DLD1 (cell line): ENCODE measurements around the gene RHBDL3.
"Not testable (repeated sequence)": the region's sequence is repeated elsewhere in the genome, so short reads cannot be mapped to it uniquely, and the experiment has no call there.

Experiments
- in situ Hi-C: cut with HindIII; loops from 2 replicates; pipeline ENCODE4 v1.10.0; 2017; ENCODE audit warnings: low sequenced_read_pairs

The RHBDL3 gene

DNA sequence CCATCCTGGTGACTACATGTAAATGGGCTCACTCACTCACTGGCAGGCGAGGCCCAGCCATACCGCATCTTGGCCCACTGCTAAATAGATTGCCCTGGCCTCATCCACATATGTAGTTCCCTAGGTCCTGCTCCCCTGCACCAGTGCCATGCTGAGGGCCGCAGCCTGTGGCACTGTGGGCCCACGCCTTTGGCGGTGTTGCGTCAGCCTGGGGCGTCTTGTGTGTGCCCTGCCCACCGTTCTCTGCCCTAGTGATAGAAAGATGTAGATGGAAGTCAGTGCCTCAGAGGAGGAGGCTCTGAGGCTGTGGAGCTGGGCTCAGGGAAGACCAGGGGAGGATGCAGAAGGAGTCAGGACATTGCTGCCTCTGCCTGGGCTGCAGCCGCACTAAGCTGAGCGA is 57.4 kb downstream of the RHBDL3 start:
- in situ Hi-C loops = no loop called here

DNA sequence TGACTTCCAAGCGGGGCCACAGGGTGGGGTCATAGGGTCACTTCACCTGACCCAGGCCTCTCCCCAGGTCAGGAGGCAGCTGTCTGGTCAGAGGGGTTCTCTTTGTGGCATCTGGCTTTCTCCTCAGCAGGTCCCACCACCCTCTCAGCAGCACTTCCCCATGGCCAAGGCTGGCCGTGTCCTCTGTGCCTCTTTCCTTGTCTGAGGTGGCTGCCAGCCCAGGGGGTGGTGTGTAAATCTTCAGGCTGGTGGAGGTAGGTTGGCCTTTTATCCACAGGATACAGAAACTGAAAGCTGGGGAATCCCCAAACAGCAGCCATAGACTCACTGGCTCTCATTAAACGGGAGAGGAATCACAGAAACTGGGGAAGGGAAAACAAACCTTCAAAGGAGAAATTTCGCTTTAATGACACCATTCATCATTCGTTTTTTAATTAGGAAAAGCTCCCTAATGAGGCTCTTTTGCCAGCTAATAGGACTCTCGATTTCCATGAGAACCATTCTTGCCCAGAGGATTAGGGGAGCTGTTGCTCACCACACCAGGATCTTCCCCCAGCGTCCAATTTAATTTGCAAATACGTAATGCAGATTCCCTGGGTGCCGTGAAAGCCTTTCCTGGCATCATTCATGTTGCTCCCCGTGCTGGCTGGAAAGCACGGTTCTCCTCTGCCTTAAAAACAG is 58.3 kb downstream of the RHBDL3 start:
- in situ Hi-C loops = no loop called here

DNA sequence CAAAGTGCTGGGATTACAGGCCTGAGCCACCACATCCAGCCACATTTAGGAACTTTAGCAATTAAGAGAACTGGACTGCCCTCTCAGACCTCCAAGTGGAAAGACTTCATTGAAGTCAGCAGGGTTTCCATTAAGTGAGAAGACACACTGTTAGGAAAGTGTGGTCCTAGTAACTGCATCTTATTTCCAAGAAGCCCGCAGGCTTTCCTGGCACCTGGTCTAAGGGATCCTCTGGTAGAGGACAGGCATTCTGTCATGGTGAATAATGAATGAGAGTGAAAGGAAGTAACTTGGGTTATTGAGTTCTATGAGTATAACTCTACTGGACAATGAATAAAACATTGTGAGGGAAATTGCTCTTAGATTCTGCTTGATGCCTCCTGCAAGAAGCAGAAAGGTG is 62.3 kb downstream of the RHBDL3 start:
- in situ Hi-C loops = no loop called here

DNA sequence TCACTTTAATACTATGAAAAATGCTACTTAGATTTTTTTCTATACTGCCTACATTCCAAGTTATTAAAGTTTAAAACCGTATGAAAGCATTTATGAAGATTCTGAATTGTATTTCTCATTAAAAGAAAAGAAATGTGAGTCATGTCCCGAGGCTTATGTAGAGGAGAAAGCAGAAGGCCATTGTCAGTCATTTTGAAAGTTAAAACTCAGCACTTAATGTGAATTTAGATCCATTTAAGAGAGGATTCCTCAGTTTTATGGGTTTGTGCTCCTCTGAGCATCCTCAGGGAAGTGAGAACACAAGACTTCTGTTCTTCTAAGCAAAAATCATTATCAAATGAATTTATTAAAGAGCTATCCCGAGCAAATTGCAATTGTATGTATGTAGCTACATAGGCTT is 64.5 kb downstream of the RHBDL3 start:
- in situ Hi-C loops = no loop called here

DNA sequence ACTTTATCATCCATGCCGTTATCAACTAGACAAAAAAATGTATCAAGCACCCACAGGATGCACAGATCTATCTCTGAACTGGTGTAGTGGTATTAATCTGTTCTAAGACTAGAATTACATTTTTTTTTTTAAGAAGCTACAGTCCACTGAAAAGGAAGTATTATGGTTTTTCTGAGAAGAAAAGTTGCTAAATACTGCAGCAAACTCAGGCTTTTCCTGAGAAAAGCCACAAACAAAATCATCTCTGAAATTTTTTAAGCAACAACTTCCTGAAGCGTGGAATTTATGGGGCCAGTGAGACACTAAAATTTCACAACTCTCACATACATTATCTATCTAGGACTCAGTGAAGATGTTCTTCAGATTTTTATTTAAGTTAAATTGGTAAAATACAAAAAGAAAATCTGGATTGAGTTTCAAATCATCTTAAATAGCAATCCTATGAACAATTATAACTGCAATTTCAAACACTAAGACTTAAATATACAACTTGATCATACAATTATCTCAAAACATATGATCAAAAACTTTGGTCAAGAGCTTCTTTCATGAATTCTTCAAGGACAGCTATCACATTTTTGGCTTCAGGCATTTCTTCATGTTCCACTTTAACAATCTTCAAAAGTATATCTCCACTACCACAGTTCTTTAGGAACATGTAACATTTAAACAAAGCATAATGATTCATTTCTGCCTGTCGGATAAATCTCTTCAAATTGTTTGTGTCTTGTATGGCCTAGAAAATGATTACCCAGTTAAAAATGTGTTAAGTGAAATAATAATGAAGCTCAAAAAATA is 65.8 kb downstream of the RHBDL3 start:
- in situ Hi-C loops = no loop called here

DNA sequence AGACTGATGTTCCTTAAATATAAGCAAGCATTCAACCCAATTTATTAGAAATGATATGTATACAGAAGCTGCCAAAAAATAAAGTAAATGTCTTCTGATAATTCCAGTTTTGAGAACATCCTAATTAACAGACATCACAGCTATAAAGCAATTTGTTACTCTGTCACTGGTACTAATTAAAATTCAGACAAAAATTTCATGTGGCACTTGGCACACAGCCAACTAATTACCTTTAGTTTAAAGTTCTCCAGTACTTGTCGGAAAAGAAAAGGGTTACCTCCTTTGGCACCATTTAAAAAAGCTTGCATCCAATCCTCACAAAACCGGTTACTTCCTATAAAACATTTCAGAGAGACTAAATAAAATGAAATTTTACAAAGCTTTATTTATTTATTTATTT is 67.6 kb downstream of the RHBDL3 start:
- in situ Hi-C loops = no loop called here

DNA sequence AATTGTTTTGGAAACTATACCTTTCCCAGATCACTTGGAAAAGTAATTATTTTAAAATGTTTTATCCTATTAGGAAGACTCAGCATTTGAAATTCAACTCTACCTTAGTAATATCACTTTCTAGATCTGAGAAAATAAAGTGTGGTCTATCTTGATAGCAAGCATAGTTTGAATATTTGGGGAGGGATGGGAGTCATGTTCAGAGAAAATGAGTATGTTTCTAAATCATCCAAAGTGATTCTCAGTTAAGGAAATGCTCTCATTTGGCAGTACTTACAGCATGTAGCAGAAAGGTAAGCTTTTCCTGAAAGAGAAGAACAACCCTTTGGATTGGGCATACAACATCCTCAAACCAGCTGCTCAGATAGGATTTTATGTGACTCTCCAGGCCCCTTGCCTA is 69.4 kb downstream of the RHBDL3 start:
- in situ Hi-C loops = no loop called here

DNA sequence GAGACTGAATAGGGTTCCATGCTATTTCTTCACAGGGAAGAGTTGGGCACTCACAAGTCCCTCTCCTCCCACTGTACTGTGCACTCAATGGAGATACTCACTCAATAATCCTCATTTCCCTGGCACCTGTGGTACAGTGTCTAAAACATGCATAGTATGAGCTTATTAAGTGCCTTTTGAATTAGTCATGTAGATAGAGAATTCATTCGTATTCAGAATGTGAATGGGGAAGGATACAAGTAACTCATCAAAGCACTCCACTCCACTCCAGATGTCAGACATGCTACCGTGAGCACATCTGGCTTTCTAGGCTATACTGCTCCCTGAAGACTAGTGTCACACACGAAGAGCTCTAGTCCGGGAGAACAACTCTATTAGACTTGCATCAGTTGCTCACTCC is 70.1 kb downstream of the RHBDL3 start:
- in situ Hi-C loops = no loop called here

DNA sequence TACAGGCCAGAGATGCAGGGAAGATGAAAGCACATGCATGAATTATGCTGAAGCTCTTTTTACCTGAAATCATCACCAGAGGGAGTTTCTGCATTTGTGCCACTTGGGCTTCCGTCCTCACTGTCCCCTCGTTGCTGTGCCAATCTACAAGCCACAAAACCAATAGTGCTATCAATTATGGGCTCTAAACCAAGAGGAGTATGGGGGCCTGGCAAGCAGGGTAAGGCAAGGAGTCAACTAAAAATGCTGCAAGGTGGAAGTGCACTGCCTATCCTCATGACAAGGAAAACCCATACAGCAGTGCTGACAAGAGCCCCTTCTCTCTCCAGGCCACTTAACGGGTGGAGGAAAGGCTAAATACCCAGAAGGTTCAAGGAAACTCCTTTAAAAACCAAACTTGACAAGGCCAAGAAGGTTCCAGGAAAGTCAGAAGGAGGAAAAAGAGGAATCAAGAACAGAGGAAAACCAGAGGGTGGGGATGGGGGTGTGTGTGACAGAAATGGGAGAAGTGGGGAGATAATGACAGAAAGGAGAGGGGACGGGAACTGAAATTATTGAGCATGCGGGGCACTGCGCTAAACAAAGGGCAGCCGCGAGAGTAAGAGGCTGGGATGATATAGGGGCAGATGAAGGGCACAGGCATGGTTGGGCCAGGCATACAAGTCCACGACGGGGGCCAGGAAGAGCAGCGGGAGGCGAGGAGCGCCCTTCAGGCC is 75.7 kb downstream of the RHBDL3 start:
- in situ Hi-C loops = no loop called here

DNA sequence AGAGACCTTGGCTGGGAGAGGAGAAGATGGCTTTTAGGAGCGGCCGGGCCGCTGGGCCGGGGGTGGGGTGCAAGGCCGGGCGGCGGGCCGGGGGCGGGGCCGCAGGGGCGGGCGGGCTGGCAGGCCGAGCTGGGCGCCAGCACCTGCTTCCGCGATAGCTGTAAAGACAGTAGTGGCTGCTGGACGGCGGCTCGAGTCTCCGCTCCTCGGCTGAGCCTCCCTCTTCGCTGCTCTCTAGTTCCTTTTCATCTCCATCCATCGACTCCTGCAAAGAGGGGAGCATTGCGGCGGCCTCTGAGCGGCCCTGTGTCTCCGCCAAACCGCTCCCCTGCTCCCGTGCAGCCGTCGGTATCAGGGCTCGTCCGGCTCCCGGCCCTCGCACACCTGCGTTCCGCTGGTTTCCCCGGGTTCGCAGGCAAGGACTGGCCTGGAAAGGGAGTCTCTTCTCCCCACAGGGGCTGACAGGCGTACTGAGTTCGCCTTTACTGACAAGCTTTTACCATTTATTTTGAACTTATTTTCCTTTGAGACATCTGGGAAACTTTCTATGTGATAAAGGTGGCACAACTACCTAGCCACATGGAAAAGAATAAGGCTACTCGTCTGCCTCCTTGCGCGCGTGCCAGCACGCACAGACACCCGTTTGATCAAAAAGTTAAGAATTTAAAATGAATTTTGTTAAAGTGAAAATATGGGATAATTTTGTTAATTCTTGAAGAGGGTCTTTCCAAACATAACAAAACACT is 76.4 kb downstream of the RHBDL3 start, which contains the start of gene C17orf75:
TSS of gene C17orf75 (minus strand) at position 317 of the 746 bp plus-strand sequence. CDS start at position 283, 34 bp downstream.
- in situ Hi-C loops = no loop called here

DNA sequence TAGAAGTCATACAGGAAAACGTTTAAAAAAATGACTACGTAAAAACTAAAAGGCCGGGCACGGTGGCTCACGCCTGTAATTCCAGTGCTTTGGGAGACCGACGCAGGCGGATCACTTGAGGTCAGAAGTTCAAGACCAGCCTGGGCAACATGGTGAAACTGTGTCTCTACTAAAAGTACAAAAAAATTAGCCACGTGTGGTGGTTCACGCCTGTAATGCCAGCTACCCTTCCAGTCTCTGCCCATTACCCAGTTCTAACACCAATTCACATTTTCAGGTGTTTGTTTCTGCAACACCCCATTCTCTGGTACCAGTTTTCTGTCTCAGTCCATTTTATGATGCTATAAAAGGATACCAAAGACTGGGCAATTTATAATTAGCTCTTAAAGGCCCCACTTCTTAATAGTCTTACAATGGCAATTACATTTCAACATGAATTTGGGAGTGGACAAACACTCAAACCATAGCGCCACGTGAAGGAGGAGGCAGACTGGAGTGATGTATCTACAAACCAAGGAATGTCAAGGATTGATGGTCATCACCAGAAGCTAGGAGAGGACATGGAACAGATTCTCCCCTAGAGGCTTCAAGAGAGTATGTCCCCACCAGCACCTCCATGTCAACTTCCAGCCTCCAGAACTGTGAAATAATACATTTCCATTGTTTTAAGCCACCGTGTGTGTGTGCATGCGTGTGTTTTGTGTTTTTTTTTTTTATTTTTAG is 77.1 kb downstream of the RHBDL3 start:
- in situ Hi-C loops = no loop called here

DNA sequence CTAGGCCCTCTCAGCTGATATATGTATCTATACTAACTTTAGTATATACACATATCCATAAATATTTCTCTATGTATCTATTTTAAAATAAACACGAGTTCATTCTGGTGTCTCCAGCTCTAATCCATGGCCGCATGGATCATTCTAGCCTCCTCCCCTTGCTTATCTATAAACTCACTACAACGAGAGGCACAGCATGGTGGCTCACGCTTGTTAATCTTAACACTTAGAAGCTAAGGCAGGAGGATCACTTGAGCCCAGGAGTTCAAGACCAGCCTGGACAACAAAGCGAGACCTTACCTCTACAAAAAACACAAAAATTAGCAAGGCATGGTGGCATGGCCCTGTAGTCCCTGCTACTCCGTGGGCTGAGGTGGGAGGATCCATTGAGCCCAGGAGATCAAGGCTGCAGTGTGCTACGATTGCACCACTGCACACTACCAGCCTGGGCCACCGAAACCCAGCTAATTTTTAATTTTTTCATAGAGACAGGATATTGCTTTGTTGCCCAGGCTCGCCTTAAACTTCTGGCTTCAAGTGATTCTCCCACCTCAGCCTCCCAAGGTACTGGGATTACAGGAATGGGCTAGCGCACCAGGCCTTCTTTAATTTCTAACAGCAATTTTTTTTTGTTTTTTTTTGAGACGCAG is 80.4 kb downstream of the RHBDL3 start:
- in situ Hi-C loops = no loop called here

DNA sequence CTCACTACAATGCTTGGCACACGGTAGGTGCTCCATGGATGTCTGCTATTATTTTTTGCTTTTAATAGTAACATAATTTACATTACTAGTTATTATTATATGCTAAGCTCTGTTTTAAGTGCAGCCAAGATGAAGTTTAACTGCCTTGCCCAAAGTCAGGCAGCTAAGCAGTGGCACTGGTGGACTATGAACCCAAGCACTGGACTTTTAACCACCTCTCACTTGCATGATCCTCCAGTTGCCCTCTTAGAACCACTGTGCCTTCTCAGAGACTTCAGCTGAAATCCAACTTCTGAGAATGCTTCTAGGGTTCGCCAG is 82.8 kb downstream of the RHBDL3 start:
- in situ Hi-C loops = no loop called here

DNA sequence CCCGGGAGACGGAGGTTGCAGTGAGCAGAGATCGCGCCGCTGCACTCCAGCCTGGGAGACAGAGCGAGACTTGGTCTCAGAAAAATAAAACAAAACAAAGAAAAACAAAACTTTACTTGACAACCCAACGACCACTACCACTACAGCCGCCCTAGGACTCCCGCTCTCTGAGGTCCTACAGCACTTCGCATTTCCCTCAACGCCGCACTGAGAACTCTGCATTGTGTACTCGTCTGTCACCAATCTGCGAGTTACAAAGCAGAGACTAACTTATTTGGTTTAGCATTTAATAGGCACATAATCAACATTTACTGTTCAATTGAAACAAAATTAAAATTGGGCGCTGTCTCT is 83.8 kb downstream of the RHBDL3 start:
- in situ Hi-C loops = no loop called here

DNA sequence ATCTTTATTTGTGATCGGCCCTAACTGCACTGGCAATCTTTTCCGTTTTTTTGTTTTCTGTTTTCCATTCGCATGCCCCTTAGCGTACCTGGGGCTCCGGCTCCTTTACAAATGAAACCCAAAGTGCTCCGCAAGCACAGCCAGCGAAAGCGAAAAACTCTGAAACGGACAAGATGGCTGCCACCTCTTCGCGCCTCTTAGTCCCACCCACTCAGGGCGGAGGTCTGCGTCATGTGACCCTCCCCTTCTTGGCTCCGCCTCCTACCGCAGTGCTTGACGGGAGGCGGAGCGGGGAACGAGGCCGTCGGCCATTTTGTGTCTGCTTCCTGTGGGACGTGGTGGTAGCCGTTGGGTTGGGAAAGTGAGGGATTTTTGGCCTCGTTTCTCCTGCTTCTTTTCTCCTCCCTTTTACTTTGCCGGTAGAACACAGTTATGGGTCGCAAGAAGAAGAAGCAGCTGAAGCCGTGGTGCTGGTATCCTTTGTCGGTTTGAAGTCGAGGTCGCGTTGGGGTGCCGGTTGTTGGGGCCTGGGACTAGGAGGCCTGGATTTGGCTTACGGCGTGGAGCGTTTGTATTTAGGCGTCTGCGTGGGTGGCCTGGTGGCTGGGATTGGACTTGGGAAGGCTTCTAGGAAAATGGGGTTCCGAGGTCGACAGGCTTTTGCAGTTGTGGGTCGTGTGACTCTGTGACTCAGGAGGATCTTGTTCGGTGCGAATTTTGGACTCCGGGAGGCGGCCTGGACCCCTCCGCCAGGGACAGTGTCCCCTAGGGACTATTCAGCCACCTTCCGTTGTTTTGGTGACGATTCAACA is 84.4 kb downstream of the RHBDL3 start, which contains the start of gene ZNF207:
TSS of gene ZNF207 (plus strand) at position 304 of the 812 bp plus-strand sequence. CDS start at position 433, 129 bp downstream.
- in situ Hi-C loops = no loop called here

DNA sequence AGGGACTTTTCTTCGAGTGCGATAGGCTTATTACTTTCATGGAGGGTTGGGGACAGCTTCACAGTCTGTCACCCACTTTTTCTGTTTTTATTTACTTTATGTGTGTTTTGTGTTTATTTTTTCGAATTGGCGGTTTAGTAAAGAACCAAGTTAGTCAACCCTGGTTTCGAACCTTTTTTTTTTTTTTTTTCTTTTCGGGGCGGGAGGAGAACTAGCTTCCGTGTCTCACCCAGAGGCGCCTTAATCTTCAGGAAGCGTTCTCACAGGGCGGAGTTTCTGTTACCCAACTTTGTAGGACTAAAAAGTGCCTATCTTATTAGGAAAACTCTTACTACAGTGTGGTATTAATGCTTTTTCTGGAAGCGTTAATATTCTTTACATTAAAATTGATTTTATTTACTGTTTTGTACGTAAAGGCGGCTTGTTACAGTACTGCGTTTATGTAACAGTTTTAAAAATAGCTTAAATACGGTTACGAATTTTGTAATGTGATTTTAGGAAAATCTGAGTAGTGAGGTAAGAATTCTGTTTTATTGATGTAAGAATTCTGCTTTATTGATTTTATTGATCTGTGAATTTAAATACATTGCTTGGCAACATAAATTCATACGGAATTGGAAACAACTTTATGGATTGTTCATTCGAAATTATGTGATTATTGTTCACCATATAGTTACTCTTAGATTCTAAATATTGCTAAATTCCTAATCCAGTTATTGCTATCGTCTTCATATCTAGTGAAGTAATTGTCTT is 85.2 kb downstream of the RHBDL3 start:
- in situ Hi-C loops = no loop called here

DNA sequence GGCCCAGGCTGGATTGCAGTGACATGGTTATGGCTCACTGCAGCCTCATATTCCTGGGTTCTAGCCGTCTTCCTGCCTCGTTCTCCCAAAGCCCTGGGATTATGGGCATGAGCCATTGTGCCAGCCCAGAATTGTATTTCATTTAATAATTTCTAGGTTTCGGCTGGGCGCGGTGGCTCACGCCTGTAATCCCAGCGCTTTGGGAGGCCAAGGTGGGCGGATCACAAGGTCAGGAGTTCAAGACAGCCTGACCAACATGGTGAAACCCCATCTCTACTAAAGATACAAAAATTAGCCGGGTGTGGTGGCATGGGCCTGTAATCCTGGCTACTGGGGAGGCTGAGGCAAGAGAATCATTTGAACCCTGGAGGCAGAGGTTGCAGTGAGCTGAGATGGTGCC is 87.1 kb downstream of the RHBDL3 start:
- in situ Hi-C loops = not testable (repeated sequence)

DNA sequence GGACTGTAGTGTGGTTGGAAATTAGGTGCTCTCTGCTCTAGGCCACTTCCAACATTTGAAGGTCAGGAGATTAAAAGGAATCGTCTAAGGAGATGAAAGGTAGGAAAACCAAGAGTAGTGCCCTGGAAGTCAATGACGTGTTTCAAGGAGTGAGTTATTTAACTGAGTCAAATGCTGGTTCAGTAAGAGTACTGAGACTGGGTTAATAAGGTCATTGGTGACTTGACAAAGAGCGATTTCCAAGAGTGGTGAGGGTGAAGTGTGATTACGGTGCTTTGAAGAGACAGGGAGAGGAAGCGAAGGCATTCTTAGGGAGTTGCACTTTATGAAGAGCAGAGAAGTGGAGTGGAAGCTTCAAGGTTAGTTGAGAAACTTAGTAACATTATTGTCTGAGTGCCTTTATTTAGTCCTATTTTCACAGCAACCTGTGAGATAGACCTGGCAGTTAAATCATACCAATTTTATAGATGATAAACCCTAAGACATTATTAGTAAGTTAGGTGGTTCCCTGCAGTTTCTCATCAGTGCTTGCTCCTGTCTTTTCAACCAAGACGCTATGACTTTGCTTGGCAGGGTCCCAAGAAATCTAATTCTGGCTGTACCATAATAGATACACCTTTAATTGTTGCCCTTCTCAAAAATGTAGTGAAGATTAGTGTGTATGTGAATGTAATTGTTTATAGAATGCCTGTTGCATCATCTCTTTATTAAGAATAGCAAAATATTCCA is 90.2 kb downstream of the RHBDL3 start:
- in situ Hi-C loops = no loop called here
